Left lobe of liver (tissue), 2 donors: ENCODE results near the gene XRCC4. TPM values are rescaled to one million over a fixed set of nuclear protein-coding genes. Genes with fewer than 3 reads are reported as not detected.
A peak's percentile ranks its signal among the peaks of the same experiment; 100 is the strongest.
"Not testable (repeated sequence)": the region's sequence is repeated elsewhere in the genome, so short reads cannot be mapped to it uniquely, and the experiment has no call there.

Source experiments
- ATAC-seq: fragments of 200-7000 bp; cut with Tn5 transposase; one replicate; pipeline ENCODE4 v1.9.1; 2020; ENCODE audit warnings: mild to moderate bottlenecking, moderate library complexity
- DNase-seq: peaks from one replicate; pipeline ENCODE4 v3.0.0-alpha.2; 2020; ENCODE audit warnings: low spot score
- total RNA-seq: library from RNA; stranded (reverse); gene quantifications from one replicate; pipeline ENCODE4 v1.2.1, GENCODE V29; 2021
- donor health status: DM: no; HTN: no; CAD: no; lungs with moderate emphysema.
- donor health status: DM: no; HTN: yes; CAD: no.

XRCC4 gene
- 1.8 TPM for total RNA-seq

DNA sequence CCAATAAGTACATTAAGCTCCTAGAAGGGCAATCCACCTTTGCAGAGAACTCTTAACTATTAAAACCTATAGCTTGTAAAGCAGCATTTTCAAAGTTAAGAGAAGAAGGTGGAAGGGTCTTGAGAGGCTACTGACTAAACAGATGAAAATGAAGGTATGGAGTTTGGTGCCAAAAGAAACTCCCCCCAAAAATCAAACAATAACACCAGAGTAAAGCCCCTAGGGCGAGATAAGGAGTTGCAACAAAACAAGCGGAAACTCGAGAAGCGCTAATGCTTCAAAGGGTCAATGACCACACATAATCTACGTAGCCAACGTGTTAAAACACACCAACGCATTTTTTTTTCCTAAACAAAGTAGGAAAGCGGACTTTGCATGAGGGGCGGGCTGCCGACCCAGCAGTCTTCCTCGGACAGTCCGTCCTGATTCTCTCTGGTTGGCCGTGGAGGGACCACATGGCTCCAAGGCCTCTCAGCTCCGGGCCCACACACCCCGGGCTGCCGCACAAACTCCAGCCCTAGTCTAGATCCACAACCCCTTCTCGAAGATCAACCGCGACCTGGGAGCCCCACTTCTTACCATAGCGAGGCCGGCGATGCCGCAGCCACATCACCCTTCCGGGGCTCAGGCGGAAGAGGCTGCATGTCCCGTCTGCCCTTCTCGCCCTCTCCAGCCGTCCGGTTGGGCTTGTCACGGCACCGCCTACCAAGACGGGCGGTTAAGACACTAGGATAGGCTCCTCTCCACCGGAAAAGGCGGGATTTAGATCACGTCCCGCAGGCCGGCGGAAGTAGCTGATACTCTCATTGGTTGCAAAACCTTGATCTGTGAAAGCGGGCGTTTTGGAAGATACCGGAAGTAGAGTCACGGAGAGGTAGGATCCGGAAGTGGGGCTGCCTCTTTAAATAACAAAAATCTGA, at the start of gene XRCC4, which contains the start of gene TMEM167A:
Gene XRCC4 (plus strand): TSS at position 806 of the 920 bp plus-strand sequence. CDS start 27,373 bp downstream, outside the sequence.
Gene TMEM167A (minus strand): TSS at position 653 of the 920 bp plus-strand sequence. CDS start 71 bp downstream, at position 582.
- DNase-seq (peak; percentile 98), ATAC-seq (peak; percentile 99)

DNA sequence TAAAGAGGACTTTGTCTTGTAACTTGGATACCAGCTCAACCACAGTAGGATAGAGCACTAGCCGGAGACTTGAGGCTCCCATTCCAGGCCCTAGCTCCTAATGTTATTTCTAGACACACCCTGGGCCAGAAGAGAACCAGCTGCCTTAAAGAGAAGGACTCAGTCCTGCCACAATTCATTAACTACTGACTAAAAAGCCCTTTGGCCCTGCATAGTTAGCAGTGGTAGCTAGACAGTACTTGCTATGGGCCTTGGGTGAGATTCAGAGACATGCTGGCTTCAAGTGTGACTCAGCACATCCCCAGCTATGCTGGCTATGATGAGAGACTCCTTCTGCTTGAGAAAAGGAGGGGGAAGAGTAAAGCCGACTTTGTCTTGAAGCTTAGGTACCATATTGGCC, 47.4 kb upstream of the XRCC4 start:
- no peak for DNase-seq

DNA sequence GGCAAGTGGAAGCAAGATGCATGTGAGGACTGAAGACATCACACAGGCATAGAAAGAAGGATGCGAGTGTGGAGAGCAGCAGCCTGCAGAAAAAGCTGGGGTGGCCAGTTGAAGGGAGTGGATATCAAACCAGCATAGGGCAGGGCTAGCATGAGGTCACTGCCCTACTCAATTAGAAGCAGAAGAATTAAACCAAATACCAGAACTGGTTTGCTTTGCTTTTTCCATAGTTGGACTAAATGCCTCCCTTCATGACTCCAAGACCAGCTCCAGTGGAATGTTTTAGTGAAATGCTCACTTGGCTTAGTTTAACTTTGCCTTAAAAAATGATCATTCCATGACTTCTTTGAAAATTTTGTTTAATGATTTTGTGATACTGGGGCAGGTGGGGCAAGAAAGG, 46.0 kb upstream of the XRCC4 start:
- ATAC-seq (no peak), DNase-seq (no peak)

More for the DNA sequence above, 47.4 kb upstream of the XRCC4 start:
- ATAC-seq, result no peak

DNA sequence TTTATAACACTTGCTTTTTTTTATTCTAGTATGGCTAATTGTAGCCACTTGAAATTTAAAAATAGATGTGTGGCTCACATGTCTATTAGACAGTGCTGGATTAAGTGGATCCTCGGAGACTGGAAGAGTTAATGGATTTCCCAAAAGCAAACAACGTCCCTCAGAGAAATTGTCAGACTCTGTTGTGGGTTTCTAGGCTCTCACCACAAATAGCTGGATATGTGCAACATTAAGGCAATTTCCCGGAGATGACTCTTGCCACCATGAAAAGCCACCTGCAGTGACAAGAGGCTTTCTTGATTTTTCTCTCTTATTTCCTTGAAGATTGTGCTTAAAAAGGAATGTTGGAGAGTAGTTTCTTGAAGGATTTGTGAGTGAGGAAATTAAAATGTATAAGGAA, 43.3 kb upstream of the XRCC4 start:
- no peak for ATAC-seq
- no peak for DNase-seq

DNA sequence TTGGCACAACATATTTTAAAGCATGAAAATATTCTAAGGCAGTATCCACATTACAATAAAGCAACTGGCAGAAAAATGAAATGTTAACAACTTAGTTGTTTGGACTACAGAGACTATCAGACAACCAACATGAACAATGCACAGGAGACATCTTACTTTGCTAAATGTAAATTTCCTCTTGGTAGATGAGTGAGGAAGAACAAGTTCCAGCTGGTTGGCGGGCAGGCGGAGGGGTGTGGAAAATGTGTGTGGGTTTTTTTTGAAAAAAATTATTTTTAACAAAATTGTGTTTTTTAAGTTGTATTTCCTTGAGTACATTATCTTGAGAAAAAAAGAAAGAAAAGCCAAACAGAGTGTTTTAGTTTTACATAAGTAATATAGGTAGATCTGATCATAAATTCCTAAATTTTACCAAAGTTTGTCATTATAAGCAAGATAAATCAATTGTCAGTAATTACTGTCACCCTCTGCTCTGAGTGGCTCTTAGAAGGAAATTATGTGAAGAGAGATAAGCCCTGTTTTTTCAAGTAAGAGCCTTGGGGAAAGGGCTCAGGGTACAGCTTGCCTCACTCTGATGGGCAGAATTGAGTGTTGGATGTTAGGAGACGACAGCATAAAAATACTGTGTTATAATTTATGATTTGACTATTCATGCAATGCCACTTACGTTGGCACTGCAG, 42.7 kb upstream of the XRCC4 start:
- ATAC-seq (no peak), DNase-seq (no peak)

DNA sequence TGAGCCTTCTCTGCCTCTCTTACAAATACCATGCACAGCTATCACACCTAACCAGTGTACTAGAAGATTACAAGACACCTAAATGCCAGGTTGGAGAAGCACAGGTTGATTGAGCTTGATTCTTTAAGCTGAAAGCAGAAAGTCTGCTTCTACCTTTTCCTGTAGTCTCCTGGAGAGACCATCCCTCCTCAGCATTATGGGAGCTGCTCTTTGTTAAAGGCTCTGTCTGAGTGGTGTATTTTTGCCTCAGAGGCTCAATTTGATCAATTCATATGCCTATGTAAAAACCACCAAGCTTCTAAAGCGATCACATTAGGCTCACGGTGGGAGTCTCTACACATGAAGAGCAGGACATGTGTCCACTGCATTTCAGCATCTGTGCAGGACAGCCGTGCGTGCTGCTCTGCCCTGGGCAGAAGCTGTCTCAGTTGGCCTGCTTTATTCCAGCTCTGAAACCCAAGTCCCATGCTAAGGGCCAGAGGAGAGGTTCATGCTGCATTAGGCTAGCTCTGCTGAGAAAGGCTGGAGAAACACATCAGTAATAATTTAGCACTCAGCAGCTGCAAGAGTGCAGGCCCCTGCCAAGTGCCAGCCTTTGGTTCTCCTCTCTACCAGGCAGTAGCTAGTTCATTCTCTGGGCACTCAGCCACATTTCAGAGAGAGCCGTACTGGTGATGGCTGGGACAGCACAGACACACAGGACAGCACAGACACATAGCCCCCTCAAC, 41.8 kb upstream of the XRCC4 start:
- ATAC-seq (peak; percentile 23), DNase-seq (no peak)

DNA sequence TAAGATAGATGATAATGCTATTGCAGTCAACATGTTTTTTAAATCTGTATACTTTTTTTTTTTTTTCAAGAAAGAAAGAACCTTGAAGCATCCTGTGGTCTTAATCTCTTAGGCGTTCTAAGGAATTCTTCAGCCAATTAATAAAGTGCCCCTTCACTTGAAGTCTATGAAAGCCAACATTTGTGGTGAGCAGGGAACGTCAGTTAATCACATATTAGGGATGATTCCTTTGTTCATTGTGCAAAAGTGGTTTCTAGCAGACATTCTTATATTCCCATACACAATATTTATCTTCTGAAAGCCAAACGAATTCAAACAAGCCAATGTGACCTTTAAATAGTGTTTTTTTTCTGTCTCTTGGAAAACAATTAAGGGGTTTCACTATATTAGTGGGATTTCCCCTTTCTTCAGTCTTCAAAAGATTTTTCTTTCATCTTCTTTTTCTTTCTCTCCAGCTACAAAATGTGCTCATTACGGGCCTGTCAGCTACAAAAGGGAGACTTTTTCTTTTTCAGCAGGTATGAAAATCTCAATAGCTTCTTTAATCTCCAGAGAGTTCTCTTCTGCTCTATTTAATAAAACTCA, 40.3 kb upstream of the XRCC4 start:
- ATAC-seq (no peak), DNase-seq (no peak)

DNA sequence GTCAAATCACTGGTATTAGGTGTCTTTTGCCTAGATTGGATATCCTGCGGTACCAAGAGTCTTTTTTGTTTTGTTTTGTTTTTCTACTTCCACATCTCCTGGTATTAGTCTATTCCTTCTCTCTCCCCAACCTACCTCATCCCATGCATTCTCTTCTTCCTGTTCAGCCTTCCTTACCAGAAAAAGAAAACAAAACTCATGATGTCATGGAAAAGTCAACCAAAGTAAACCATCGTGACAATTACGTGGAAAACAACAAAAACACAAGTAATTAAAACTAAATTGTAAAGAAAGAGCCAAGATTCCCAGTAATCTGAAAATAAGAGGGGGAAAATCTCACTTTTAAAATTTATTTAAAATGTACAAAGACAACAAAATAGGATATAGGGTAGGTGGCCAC, 38.4 kb upstream of the XRCC4 start:
- ATAC-seq (no peak), DNase-seq (no peak)

DNA sequence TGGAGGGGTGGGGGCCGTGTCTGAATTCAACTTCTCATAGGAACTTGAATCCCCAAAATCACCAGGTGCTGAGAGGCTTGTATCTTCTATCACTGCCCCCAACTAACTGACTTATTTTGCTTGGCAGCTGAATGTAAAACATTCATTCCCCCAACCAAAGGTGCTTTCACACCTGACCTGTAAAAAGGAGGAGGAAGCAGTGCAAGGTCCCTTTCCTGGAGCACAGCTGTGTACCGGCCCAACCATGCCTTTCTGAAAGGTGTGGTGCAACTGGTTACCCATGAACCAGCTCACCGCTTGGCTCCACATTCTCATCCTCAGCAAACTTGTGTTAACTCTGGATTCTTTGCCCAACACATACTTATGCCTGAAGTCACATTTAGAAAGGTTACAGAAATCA, 34.8 kb upstream of the XRCC4 start:
- DNase-seq, result no peak

DNA sequence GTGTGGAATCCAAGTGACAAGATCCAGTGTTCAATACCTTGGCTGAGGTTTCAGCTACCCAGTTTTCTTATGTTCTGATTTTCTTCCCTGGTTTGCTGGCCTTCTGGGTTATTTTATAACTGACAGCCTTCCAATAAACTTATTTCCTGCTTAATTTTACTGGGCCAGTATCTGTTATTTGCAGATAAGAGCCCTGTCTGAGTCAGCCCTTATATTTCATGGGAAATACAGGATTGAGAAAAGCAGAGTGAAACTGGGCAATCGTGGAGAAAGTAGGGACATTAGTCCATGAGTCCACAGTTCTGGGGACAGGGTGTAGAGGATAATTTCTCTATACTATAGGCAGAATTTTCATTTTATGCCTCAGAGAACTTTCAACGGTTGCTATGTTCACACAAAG, 32.4 kb upstream of the XRCC4 start:
- no peak for DNase-seq
- no peak for ATAC-seq

More for the DNA sequence above, 34.8 kb upstream of the XRCC4 start:
- no peak for ATAC-seq

DNA sequence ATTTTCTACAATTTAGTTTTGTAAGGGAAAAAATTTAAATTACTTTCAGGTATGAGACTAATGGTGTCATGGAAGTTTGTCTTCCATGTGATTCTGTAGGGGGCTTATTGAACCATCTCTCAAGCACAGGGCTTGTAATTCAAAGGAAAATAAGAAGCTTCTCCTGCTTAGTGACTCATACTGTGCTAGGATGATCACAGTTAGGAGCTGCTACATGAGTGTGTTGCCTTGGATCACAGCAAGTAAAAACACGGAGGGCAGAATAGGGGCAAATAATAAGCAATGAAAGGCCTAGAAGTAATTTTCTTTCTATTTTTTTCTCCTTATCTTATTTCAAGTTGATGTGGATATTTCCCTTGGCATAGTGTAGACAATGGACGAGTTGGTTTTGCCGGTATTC, 29.1 kb upstream of the XRCC4 start:
- no peak for ATAC-seq
- no peak for DNase-seq

DNA sequence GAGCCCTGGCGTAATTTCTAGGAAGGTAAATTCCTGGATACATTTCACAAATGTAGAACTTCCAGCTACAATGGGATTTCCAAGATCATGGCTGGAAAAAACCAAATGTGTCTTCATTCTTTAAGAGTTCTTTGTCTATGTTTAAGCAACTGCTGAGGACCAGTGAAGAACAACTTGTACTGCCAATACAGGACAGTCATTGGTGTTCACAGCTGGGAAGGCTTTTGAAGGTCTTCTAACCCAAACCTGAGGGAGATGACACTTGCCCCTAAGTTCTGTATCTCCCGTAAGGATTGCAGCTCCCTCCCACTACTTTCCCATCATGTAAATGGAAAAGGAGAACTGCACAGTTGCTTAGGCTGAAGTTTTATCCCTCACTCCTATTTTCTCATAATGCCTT, 28.5 kb upstream of the XRCC4 start:
- DNase-seq (no peak), ATAC-seq (no peak)

DNA sequence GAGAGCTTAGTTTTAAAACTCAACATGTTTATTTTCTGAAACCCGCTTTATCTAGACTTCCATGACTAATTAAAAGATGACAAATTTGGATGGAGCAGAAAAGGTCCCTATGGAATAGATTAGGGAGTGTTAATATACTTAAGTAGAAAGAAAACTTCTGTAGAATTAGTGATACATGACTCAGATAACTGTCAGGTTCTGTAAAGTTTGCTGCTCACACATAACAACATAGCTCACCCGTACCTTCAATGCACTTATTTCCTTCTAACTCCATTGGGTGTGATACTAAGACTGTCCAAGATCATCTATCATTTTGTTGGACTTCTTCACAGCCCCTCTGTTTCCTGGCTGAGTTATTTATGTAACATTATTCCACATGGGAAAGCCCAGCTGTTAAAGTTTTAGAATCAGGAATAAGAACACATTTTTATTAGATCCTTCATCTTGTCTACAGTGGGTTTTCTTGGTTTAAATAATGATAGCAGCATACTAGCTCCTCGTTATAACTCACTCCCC, 27.9 kb upstream of the XRCC4 start:
- DNase-seq, result no peak
- no peak for ATAC-seq

DNA sequence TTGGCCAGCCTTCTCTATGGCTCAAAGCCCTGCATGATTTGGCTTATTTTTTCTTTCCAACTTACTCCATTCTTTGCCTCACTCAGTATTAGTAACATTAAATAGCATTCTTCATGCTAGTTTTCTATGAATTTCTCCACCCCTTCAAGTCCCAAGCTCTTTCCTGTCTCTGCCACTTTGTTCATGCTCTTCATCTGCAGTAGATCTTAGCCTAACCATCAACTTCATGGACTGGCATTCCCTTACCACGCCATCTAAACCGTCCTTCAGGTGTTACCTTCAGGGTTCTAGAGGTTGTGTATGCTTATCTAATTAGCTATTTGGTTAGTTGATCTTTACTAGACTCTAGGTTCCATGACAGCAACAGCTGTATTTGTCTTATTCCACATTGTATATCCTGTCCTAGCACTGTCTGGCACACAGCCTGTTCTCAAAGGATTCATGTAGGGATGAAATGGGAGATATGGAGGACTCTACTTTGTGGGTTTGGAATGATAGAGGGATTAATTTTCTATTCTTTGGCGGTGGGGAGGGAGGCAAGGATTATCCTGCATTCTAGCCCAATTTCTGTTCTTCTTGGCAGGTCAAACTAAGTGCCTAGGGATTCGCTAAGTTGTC, 26.5 kb upstream of the XRCC4 start:
- ATAC-seq, result no peak
- DNase-seq, result no peak

DNA sequence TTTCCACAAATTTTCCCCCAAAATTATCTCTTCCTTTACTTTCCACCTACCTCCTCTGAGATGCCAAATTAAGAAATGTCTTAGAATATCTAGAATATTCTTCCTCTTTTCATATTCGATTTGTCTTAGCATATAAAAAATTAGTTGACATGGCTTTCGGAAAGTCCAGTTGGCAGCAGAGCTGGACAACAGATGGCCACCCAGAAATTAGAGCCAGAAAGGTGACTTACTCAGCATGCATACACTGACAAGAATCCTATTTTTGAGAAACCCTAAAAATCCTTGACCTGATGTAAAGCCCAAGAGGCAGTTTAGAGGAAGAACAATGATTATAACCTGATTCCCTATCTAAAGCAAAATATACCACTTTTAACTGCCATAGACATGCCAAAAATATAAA, 22.2 kb upstream of the XRCC4 start:
- DNase-seq (no peak), ATAC-seq (no peak)

DNA sequence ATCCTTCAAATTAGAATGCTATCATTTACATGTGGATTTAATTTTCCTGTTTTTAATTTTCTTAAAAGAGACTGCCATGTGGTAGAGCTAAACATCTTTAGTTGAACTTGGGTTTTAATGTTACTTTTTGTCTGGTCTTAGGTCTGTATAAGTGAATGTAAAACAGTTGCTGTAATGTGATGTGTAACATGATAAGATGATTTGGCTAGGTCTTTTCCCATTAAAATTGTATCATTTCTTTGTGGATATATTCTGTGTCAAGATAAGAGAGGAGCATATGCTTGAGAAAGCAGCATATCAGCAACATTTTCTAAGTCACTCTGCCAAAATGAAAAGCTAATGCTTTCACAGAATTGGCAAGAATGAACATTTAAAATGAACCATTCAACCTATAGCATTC, 18.6 kb upstream of the XRCC4 start:
- no peak for ATAC-seq
- no peak for DNase-seq

DNA sequence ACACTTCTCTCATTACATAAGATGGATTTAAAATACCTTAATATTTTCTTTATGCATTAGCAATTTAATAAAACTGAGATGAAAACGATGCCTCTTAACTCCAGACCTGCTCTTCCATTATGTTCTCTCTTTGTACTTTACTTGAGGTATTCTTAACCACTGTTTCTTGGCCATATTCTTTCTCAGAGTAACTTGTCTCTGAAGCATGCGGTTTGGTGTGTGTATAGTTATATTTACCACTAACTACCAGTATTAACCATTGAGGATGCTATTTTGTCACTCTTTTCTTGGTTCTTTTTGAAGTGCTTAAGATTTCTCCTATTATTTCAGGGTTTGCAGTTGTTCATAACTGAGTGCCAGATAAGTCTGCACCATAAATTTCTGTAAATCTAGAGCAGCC, 18.0 kb upstream of the XRCC4 start:
- no peak for ATAC-seq
- DNase-seq, result no peak

DNA sequence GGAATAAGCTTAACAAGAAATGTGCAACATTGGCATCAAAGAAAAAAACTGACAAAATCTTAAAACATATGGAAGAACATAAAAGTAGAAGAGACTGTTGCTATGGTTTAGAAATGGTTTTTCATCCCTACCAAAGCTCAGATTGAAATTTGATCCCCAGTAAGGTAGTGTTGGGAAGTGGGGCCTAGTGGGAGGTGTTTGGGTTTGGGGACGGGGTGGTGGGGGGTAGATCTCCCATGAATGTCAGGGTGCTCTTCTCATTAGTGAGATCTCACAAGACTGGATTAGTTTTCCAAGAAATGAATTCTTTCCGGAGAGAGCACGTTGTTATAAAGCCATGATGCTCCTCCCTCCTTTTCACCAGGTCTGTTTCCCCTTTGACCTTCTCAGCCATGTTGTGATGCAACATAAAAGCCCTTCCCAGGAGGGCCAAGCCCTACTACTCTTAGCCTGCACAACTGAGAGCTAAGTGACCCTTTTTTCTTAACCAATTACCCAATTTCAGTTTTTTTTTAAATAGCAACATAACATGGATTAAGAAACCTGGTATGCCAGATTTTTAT, 10.7 kb upstream of the XRCC4 start:
- ATAC-seq (no peak), DNase-seq (no peak)

DNA sequence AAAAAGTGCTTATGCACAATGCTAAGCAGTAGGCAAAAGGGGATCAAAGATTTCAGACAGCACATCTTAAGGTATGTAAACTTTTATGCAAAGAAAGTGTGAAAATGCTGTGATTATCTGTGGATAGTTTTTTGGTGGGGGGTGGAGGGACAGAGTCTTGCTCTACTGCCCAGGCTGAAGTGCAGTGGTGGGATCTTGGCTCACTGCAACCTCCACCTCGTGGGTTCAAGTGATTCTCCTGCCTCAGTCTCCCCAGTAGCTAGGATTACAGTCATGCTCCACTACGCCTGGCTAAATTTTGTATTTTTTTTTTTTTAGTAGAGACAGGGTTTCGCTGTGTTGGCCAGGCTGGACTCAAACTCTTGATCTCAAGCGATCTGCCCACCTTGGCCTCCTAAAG, 10.0 kb upstream of the XRCC4 start:
- not testable (repeated sequence) for DNase-seq, ATAC-seq
